T-helper 1 cell treated with Interleukin-12 subunit alpha and Interleukin-12 subunit beta and Interleukin-4 antibody, amounts not matched to agents 30 ng/mL and 1 ng/mL, for 36 hours (primary cell): ENCODE data around the gene TCEANC. TPM values are rescaled to one million over a fixed set of nuclear protein-coding genes. Genes with fewer than 3 reads are reported as not detected.
"Not testable (repeated sequence)": the region's sequence is repeated elsewhere in the genome, so short reads cannot be mapped to it uniquely, and the experiment has no call there.

Source experiments
- intact Hi-C: fragments of 100-400 bp; cut with micrococcal nuclease; formaldehyde crosslinking; loops from one replicate; pipeline ENCODE4 v1.15.1; 2024
- total RNA-seq: library from RNA; stranded (reverse); gene quantifications from 2 replicates; pipeline ENCODE4 v1.2.3, GENCODE V29; 2022

TCEANC gene
- 10.7 and 11.1 TPM in 2 replicates for total RNA-seq

GRCh38 chrX:13652850-13653693 lies at the start of gene TCEANC:
TCEANC (plus strand) TSS chrX:13653141; CDS start chrX:13662509, 9,368 bp downstream.
- intact Hi-C loops, result loop anchor here (1.0 to 5.0 kb wide), 11 partner anchors 35 to 1682 kb away; partner anchors contain the start of genes FANCB, GEMIN8, MOSPD2 and OFD1

DNA sequence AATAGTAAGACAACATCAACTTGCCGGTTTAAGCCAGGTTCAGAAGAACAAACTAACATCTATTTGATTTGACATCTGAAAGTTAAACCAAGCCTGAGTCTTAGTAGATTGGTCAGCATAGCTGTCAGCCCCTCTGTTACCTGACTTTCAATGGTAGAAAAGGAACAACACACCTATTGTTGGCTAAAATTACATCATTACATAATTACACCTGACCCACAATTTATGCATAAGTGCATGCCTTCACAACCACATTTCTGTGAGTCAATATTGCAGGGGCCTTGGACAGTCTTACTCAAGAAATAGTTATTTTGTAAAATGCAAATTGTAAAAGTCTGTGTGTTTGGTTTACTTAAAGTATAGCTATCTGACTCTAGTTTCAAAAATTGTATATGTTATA lies 47.3 kb upstream of the TCEANC start:
- intact Hi-C loops, result no loop called here

DNA sequence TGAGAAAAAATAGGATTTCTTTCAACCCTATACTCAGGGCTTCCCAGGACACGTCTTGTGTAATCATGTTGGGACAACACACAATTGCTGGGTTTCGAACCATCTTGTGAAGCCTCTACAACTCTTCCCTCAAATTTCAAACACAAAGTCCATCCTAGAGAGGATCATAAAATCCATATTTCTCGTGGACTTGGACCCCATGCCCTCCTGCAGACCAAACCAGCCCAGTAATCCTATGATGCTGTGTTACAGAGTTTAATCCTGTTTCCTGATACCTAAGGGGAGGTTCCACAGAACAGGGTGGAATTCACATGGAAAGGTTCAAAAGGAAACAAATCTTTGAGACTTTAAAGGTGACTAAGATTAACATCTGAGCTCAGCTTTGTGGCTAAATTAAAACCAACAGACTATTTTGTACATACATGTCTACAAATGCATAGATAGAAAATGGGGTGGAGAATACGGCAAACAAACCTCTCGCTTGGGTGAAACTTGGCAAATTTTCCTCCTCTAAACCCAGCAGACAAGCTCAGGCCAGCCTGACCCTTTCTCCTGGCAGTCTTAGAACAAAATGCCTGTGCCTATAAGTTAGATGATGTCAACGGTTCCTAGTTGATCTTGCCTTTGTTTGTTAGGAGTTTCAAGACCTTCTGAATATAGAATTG lies 45.5 kb upstream of the TCEANC start:
- intact Hi-C loops, result no loop called here

DNA sequence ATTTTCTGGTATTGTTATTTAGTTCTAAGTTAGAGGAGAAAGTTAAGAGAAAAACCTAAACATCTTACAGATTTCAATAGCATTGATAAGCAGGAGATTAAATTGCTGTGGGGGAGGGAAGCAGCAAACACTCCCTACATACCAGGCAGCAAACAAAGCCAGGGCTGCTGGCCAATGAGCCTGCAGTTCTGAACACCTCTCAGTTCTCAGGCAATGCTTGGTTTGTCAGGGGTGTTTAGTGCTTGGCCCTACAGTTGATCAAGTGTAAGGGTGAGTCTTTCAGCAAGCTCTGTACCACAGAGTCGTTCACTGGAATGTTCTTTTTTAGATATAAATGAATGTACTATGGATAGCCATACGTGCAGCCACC lies 45.0 kb upstream of the TCEANC start:
- intact Hi-C loops, result no loop called here

DNA sequence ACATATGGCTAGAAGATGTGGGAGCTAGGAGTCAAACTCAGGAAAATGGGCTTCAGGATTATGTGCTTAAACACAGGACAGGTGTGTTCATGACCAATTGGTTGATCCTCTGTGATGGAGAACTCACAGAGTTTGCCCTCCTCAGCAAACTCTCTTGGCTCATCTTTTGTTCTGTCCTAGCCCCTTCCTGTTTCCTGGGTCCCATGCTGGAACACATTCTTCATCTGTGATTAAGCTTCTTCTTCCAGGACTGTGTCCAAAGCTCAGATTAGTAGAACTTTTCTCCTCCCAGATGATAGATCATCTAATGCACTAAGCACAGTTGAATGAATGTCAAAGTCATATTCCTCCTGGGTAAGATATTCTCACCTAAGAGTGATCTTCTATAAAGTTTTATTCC lies 38.8 kb upstream of the TCEANC start:
- intact Hi-C loops, result loop anchor here (2.0 kb wide), 1 partner anchor 43 kb away; no protein-coding TSS in a partner anchor

GRCh38 chrX:13620207-13620606 lies 32.7 kb upstream of the TCEANC start:
- intact Hi-C loops, result no loop called here

GRCh38 chrX:13622401-13622964 lies 30.5 kb upstream of the TCEANC start:
- intact Hi-C loops, result no loop called here

GRCh38 chrX:13627306-13627705 lies 25.6 kb upstream of the TCEANC start:
- intact Hi-C loops, result no loop called here

GRCh38 chrX:13637224-13637623 lies 15.7 kb upstream of the TCEANC start:
- intact Hi-C loops, result not testable (repeated sequence)

DNA sequence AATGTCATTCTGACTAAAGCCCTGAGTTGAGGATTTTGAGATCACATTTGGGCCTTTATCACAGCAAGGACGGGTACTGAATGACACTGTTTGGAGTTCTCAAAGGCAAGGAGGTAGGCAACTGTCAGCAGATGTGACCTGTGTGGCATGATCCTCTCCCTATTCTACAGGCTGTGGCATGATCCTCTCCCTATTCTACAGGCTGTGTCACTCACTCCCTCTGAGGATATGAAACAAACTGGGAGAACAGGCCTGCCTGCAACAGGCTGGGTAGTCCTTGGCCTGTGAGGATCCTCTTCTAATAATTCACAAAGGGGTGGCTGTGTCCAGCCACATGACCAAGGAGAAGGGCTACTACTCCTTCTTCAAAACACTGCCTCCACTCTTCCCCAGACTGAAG lies 14.9 kb upstream of the TCEANC start:
- intact Hi-C loops, result no loop called here

- intact Hi-C loops, result no loop called here
Measured at GRCh38 chrX:13638826-13639225, 14.1 kb upstream of the TCEANC start.

GRCh38 chrX:13641684-13642083 lies 11.3 kb upstream of the TCEANC start:
- intact Hi-C loops, result not testable (repeated sequence)

DNA sequence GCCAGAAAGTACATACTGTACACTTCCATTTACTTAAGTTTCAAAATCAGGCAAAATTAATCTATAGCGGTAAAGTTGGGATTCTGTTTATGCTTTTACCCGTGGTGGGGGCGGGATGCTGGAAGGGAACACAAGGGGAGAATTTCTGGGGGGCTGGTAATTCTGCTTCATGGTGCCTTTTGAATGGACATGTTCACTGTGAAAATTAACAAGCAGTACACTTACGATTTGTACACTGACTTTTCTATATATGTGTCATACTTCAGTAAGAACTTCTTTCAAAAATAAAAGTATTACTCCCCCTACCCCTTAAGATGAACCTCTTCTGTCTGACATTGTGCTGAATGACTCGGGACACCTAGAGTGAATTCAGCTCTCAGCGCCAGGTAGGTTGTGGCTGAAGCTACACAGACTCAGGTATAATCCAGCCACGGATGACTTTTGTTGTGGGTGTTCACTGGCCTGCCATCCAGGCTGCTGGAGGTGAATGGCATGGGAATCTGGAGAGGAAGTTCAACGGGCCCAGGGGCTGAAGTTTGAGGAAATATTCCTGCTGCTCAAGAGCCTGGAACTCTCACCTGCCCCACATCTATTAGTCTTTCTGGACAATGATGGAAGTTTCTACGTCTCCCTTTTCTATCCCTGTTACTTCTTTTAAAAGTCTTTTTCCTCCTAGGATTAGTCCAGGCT lies 7.3 kb upstream of the TCEANC start:
- intact Hi-C loops, result loop anchor here (1.0 kb wide), 1 partner anchor 139 kb away; no protein-coding TSS in a partner anchor

- intact Hi-C loops, result loop anchor here (1.0 kb wide), 1 partner anchor 140 kb away; no protein-coding TSS in a partner anchor
Measured at GRCh38 chrX:13646154-13646549, 6.8 kb upstream of the TCEANC start.

GRCh38 chrX:13647709-13648212 lies 5.2 kb upstream of the TCEANC start:
- intact Hi-C loops, result no loop called here

- intact Hi-C loops, result not testable (repeated sequence)
Measured at GRCh38 chrX:13648336-13648735, 4.6 kb upstream of the TCEANC start.

GRCh38 chrX:13649838-13650237 lies 3.1 kb upstream of the TCEANC start:
- intact Hi-C loops, result loop anchor here (5.0 kb wide), 1 partner anchor 678 kb away; no protein-coding TSS in a partner anchor

- intact Hi-C loops, result loop anchor here (5.0 kb wide), 1 partner anchor 678 kb away; no protein-coding TSS in a partner anchor
Measured at GRCh38 chrX:13650318-13650717, 2.6 kb upstream of the TCEANC start.

GRCh38 chrX:13651150-13651549 lies 1.8 kb upstream of the TCEANC start:
- intact Hi-C loops, result loop anchor here (5.0 kb wide), 1 partner anchor 679 kb away; no protein-coding TSS in a partner anchor

DNA sequence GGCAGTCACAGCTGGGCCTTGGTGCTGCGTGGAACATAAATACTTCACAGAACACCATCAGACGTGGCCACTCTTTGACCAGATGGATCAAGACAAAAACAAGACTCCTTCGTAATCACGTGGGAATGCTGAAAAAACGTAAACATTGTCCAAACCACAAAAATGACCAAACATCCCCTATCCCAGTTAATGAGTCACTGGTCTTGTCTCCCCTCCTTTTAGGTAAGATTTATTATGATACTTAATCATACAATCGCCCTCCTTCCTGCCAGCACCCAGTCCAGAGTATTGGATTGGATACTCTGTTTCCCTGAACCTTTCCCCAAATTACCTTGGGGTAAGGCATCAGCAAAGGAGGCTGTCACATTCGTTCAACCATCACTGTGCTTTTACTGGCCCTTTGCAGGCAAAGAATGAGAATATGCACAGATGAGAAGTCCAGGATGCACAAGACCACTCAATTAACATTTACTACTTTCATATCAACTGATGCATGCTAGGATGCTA lies 601 bp upstream of the TCEANC start:
- intact Hi-C loops, result loop anchor here (2.0 to 5.0 kb wide), 5 partner anchors 82 to 862 kb away; partner anchors contain the start of gene PRPS2

GRCh38 chrX:13654116-13654515 lies 1.2 kb downstream of the TCEANC start:
- intact Hi-C loops, result loop anchor here (5.0 kb wide), 1 partner anchor 682 kb away; no protein-coding TSS in a partner anchor
